ENCODE data around the gene ARHGAP15.

- TF ChIP-seq CTCF (IDR thresholded peaks at IDR 0.05) (no peak), POLR2A (IDR thresholded peaks at IDR 0.05) (no peak)
These were observed 215.6 kb downstream of the ARHGAP15 start for GRCh38 chr2:143344780-143345179.

Measured in esophagus squamous epithelium (tissue), 4 donors.